ENCODE measurements around the gene RND1.
"Not testable (repeated sequence)": the region's sequence is repeated elsewhere in the genome, so short reads cannot be mapped to it uniquely, and the experiment has no call there.

RND1 gene

GRCh38 chr12:48865281-48866051 is at the start of gene RND1:
Gene RND1 (minus strand): TSS chr12:48865870. CDS start chr12:48865767, 103 bp downstream.
- in situ Hi-C loops (cut with MboI; ENCODE audit: low sequenced_read_pairs) = no loop called here

DNA sequence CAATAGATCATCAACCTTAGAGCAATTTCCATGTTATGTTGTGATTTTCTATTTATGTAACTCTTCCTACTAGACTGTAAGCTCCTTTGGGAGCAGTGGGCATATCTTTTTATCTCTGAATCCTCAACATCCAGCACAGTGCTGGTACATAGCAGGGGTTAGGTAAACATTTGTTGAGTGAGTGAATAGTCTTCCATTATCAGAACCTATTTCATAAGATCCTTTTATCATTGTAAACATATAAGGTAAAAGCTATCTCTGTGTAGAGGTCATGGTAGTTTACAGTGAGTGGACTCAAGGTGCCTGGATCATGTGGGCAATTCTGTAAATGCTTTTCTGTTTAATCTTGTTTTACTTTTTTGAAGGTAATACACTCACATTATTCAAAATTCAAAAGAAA is 44.5 kb upstream of the RND1 start:
- in situ Hi-C loops (cut with MboI; ENCODE audit: low sequenced_read_pairs) = no loop called here

DNA sequence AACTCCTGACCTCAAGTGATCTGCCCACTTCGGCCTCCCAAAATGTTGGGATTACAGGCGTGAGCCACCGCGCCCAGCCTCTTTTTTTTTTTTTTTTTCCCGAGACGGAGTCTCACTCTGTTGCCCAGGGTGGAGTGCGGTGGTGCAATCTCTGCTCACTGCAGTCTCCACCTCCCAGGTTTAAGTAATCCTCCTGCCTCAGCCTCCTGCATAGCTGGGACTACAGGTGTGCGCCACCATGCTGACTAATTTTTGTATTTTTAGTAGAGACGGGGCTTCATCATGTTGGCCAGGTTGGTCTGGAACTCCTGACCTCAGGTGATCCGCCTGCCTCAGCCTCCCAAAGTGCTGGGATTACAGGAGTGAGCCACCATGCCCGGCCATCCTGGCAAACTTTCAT is 44.0 kb upstream of the RND1 start:
- in situ Hi-C loops (cut with MboI; ENCODE audit: low sequenced_read_pairs) = not testable (repeated sequence)

GRCh38 chr12:48907245-48907644 is 41.6 kb upstream of the RND1 start:
- in situ Hi-C loops (cut with MboI; ENCODE audit: low sequenced_read_pairs) = no loop called here

GRCh38 chr12:48903982-48904411 is 38.3 kb upstream of the RND1 start:
- in situ Hi-C loops (cut with MboI; ENCODE audit: low sequenced_read_pairs) = no loop called here

- in situ Hi-C loops (cut with MboI; ENCODE audit: low sequenced_read_pairs) = no loop called here
Observed at GRCh38 chr12:48903363-48903981, 37.8 kb upstream of the RND1 start.

GRCh38 chr12:48901278-48901677 is 35.6 kb upstream of the RND1 start:
- in situ Hi-C loops (cut with MboI; ENCODE audit: low sequenced_read_pairs) = no loop called here

DNA sequence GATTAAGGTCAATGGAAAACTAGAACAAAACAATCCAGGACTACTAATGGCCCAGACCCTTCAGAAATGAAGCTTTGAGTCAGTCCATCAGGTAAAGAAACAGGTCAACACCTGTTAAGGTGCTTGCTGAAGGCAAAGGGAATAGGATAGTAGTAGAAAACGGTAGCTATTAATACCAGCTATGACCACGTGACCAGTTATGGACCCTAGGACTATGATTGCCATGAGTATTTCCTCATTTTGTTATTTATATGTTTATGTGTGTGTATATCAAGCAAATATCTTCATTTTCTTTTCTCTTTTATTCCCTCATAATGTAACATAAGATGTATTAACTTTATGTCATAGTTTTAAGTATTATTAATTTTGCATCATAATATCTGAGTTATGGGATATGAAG is 34.0 kb upstream of the RND1 start:
- in situ Hi-C loops (cut with MboI; ENCODE audit: low sequenced_read_pairs) = no loop called here

DNA sequence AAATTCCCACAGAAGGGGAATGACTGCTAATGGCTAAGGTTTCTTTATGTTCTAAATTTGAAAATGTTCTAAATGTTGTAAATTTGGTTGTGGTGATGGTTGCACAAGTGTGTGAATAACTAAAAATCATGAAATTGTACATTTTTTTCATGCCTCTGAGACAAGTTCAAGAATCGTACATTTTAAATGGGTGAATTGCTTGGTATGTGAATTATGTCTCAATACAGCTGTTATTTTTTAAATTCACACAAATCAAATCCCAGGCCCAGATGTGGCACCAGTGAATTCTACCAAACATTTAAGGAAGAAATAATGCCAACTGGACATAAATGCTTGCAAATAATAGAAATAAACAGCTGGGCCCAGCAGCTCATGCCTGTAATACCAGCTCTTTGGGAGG is 28.6 kb upstream of the RND1 start:
- in situ Hi-C loops (cut with MboI; ENCODE audit: low sequenced_read_pairs) = no loop called here

DNA sequence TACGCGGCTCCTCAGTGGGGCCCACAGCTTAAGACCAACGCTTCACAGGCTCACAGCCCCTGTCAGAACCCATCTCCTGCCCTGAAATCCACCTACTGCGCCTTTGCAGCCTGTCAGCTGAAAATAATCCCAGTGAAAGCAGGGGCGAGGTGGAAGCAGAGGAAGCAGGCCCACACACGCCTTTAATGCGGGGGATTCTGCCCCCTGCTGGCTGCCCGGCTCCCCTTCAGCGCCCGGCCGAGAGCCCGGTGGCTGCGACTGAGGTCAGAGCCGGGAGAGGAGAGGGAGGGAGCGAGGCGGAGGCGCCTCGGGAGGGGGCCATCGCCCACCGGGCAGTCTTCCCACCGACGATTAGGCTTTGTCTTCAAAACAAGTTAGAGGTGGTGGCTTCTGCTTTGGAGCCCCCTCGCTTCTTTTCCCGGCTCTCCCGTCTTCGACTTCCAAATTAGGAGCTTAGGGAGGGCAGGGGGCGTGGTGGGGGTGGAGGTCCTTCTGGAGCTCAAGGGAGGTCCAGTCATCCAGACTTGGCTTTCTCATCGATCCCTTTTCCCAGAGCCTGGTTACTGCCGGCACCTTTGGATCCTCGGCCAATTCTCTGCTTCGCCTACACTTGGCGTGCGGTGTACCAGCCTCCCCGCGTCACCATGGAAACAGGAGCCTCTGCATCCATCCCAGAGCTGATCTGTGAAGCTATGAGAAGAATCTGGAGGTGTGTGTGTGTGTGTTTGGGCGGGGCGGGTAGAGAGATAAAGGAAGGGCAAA is 25.2 kb upstream of the RND1 start:
- in situ Hi-C loops (cut with MboI; ENCODE audit: low sequenced_read_pairs) = no loop called here

DNA sequence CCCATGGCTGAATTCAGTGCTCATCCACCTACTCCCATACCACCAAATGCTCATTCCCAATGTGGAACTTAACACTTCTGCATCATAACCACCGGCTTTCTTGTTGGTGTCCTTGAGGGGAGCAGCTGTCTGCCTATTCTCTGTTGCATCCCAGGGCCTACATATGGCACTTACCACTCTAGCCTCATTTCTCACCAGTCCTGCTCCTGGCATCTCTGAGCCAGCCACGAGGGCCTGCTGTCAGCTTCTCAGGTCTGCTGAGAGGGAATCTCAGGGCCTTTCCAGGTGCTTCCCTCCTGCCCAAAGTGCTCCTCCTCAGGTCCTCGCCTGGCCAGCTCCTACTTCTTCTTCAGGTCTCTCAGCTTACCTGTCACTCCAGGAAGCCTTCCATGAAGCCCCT is 24.0 kb upstream of the RND1 start:
- in situ Hi-C loops (cut with MboI; ENCODE audit: low sequenced_read_pairs) = no loop called here

DNA sequence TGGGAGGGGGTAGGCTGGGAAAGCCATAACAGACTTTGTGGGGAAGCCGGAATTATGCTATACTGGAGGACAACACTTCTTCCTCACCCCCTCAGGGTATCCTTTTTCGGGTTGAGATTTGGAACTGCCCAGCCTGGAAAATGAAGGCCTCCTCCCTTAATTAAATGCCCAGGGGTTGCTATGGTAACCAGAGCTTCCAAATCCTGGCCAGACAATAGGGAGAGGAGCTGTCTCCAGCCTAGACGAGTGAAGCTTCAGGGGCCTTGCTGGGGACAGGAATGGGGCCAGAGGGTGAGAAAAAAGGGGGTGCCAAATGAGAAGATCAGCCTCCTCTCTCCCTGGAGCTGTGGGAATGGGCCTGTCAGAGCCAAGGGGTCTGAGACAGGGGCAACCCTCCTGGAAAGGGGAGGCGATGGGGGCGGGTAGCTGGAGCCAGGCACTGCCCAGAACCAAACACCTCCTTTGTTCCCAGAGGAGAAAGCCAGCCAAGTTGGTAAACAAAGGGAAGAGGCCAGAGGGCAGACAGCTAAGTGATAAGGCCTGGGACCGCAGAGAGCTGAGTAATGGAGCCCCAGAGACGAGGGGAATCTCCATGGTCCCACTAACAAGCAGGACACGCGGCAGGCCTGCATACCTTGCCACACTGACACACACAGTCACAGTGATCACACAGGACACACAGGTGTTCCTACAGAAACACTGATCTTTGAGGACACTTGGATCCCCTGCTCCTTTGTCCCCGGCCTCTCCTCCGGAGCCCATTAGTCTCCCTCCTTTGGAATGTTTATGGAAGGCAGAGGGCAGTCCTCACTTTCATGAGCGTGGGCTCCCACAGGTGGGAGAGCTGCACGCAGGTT is 17.9 kb upstream of the RND1 start:
- in situ Hi-C loops (cut with MboI; ENCODE audit: low sequenced_read_pairs) = no loop called here

DNA sequence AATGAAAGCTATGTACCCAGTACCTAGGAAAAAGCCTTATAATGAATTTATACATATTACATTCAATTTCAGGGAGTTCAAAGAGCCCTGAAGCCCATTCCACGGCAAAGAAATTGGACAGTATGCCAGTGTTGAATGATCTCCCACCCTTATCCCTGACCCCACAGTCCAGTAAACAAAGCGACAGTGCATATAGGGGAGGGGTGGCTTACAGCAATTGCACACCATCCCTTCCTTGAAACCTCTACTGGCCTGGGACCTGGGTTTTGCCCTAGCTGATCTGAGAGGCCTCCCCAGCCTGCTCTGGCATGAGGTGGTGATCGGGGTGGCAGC is 17.3 kb upstream of the RND1 start:
- in situ Hi-C loops (cut with MboI; ENCODE audit: low sequenced_read_pairs) = no loop called here

- in situ Hi-C loops (cut with MboI; ENCODE audit: low sequenced_read_pairs) = no loop called here
Observed at GRCh38 chr12:48882315-48882687, 16.6 kb upstream of the RND1 start.

DNA sequence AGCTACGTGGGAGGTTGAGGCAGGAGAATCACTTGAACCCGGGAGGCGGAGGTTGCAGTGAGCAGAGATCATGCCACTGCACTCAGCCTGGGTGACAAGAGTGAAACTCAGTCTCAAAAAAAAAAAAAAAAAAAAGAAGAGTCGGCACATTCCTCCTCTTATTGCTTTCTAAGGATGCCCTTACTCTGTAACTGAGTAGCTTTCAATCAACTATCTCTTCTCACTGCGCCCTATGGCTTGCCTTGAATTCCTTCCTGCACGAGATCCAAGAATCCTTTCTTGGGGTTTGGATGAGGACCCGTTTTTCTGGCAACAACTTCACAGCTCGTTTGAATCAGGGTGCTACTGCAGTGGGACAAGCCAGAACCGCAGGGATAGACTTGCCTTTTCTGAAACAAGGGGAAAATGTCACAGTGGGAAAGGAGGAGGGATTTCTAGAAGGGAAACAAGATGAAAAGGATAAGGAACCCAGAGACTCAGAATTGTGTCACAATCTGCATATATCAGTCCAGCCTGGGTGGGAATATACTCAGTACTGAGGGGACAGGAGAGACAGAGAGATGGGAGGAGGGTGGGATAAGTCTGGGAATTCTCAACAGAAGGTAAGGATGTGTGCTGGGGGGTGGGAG is 16.1 kb upstream of the RND1 start:
- in situ Hi-C loops (cut with MboI; ENCODE audit: low sequenced_read_pairs) = no loop called here

GRCh38 chr12:48880647-48881046 is 15.0 kb upstream of the RND1 start:
- in situ Hi-C loops (cut with MboI; ENCODE audit: low sequenced_read_pairs) = no loop called here

GRCh38 chr12:48878548-48878947 is 12.9 kb upstream of the RND1 start:
- in situ Hi-C loops (cut with MboI; ENCODE audit: low sequenced_read_pairs) = no loop called here

DNA sequence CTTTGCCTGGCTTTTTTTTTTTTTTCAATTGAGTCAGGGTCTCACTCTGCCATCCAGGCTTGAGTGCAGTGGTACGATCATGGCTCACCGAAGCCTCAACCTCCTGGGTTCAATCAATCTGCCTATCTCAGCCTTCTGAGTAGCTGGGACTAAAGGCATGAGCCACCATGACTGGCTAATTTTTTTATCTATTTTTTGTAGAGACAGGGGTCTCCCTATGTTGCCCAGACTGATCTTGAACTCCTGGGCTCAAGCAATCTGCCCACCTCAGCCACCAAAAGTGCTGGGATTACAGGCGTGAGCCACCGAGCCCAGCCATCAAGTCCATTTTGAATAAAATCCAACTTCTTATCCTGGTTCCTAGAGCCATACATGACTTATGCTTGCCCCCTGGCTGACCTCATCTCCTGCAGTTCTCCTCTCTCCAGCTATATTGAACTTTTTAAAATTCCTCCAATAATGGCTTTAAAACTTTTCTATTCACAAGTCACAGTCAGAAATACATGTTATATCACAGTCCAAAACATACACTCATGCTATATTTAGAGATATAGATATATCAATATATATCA is 10.4 kb upstream of the RND1 start:
- in situ Hi-C loops (cut with MboI; ENCODE audit: low sequenced_read_pairs) = no loop called here

DNA sequence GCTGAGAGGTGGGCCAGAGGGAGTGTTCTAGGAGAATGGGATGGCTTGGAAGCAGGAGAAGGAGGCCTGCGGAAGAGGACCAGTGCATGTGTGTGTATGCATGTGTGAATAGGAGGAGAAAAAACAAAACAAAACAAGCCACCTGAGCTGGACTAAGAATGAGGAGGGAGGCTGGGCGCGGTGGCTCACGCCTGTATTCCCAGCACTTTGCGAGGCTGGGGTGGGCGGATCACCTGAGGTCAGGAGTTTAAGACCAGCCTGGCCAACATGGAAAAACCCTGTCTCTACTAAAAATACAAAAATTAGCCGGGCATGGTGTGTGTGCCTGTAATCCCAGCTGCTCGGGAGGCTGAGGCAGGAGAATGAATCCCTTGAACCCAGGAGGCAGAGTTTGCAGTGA is 7.9 kb upstream of the RND1 start:
- in situ Hi-C loops (cut with MboI; ENCODE audit: low sequenced_read_pairs) = not testable (repeated sequence)

- in situ Hi-C loops (cut with MboI; ENCODE audit: low sequenced_read_pairs) = no loop called here
Observed at GRCh38 chr12:48873096-48873495, 7.4 kb upstream of the RND1 start.
